Immature natural killer cell (primary cell): ENCODE data around the gene FIG4. TPM values are rescaled to one million over a fixed set of nuclear protein-coding genes. Genes with fewer than 3 reads are reported as not detected.
"Not testable (repeated sequence)": the region's sequence is repeated elsewhere in the genome, so short reads cannot be mapped to it uniquely, and the experiment has no call there.

Experiments
- DNase-seq, 3 donors: peaks; one replicate each; pipeline ENCODE4 v3.0.0; 2022; ENCODE audit warnings: mixed read lengths in 1 of 3
- H3K27ac Mint-ChIP-seq, 6 donors: one replicate each; pipeline ENCODE4 v1.8.0; 2020; ENCODE audit warnings: mixed read lengths in 6 of 6, mild to moderate bottlenecking in 5 of 6, inconsistent platforms in 4 of 6, moderate library complexity in 3 of 6
- H3K27me3 Mint-ChIP-seq, 3 donors: one replicate each; pipeline ENCODE4 v1.8.0; 2020 to 2021; ENCODE audit warnings: low read depth in 3 of 3, mild to moderate bottlenecking in 3 of 3, mixed read lengths in 3 of 3, moderate library complexity in 3 of 3, inconsistent platforms in 1 of 3
- H3K36me3 Mint-ChIP-seq, 3 donors: one replicate each; pipeline ENCODE4 v1.8.0; 2020; ENCODE audit warnings: mixed read lengths in 3 of 3, inconsistent platforms in 2 of 3, mild to moderate bottlenecking in 2 of 3
- H3K4me1 Mint-ChIP-seq, 2 donors: one replicate each; pipeline ENCODE4 v1.8.0; 2020; ENCODE audit warnings: inconsistent platforms in 2 of 2, mild to moderate bottlenecking in 2 of 2, mixed read lengths in 2 of 2, moderate library complexity in 1 of 2
- H3K4me3 Mint-ChIP-seq, 5 donors: one replicate each; pipeline ENCODE4 v1.8.0; 2020; ENCODE audit warnings: mild to moderate bottlenecking in 5 of 5, mixed read lengths in 5 of 5, inconsistent platforms in 3 of 5, moderate library complexity in 3 of 5
- H3K9me3 Mint-ChIP-seq, 6 donors: one replicate each; pipeline ENCODE4 v1.8.0; 2020; ENCODE audit warnings: mild to moderate bottlenecking in 6 of 6, mixed read lengths in 6 of 6, inconsistent platforms in 4 of 6, moderate library complexity in 3 of 6
- polyA plus RNA-seq, 3 donors: library from polyadenylated mRNA; unstranded; fragments of 300-500 nt; fragmentation: Illumina TruSeq; gene quantifications; one replicate each; pipeline ENCODE4 v1.2.3, GENCODE V29; 2021

FIG4 gene
- polyA plus RNA-seq, 3 donors from 2014 or later: 38.4 to 43.2 (median 39.7) TPM

GRCh38 chr6:109686566-109687265, 4.4 kb upstream of the FIG4 start:
- Mint-ChIP-seq H3K36me3 (peaks cover 0 to 15% (median 4%) of the 10 kb centered on the region in 3 donors), H3K4me1 (peaks cover 12 to 29% of the 10 kb centered on the region in 2 donors), H3K27me3 (peaks cover 0 to 9% (median 0%) of the 10 kb centered on the region in 3 donors), H3K27ac (no peak overlapping the region), H3K4me3 (no peak overlapping the region), H3K9me3 (no peaks in the 10 kb centered on the region)
- DNase-seq: no peak

GRCh38 chr6:109687271-109687761, 3.8 kb upstream of the FIG4 start:
- H3K36me3 Mint-ChIP-seq: peaks cover 0 to 15% (median 4%) of the 10 kb centered on the region in 3 donors
- H3K27me3 Mint-ChIP-seq: peaks cover 0 to 8% (median 0%) of the 10 kb centered on the region in 3 donors
- H3K9me3 Mint-ChIP-seq: no peaks in the 10 kb centered on the region
- no peak for DNase-seq
- H3K4me1 Mint-ChIP-seq: peaks cover 18 to 35% of the 10 kb centered on the region in 2 donors
- no peak overlapping the region for H3K4me3 Mint-ChIP-seq
- H3K27ac Mint-ChIP-seq: no peak overlapping the region

- H3K4me3 Mint-ChIP-seq: peak overlapping the region; percentile 93 to 98 (median 96)
- peaks cover 0 to 8% (median 0%) of the 10 kb centered on the region in 3 donors for H3K27me3 Mint-ChIP-seq
- peaks cover 0 to 10% (median 0%) of the 10 kb centered on the region in 3 donors for H3K36me3 Mint-ChIP-seq
These were observed 741 bp upstream of the FIG4 start for GRCh38 chr6:109690373-109690736.

GRCh38 chr6:109693111-109693510, 2.0 kb downstream of the FIG4 start:
- peak overlapping the region in 3 of 5 donors; percentile 14 to 24 (median 23) for H3K4me3 Mint-ChIP-seq
- peaks cover 21 to 48% of the 10 kb centered on the region in 2 donors for H3K4me1 Mint-ChIP-seq
- peaks cover 8 to 14% (median 14%) of the 10 kb centered on the region in 3 donors for H3K36me3 Mint-ChIP-seq
- DNase-seq: no peak
- H3K27ac Mint-ChIP-seq: no peak overlapping the region
- no peaks in the 10 kb centered on the region for H3K9me3 Mint-ChIP-seq
- peaks cover 0 to 6% (median 0%) of the 10 kb centered on the region in 3 donors for H3K27me3 Mint-ChIP-seq

More at GRCh38 chr6:109690373-109690736, 741 bp upstream of the FIG4 start:
- peaks cover 21 to 48% of the 10 kb centered on the region in 2 donors for H3K4me1 Mint-ChIP-seq
- no peaks in the 10 kb centered on the region for H3K9me3 Mint-ChIP-seq
- H3K27ac Mint-ChIP-seq: peak overlapping the region; percentile 92 to 97 (median 94)
- peak; percentile 32 to 48 (median 46) for DNase-seq

GRCh38 chr6:109695468-109695867, 4.4 kb downstream of the FIG4 start:
- Mint-ChIP-seq H3K36me3 (peaks cover 8 to 14% (median 14%) of the 10 kb centered on the region in 3 donors), H3K27me3 (peaks cover 0 to 6% (median 0%) of the 10 kb centered on the region in 3 donors), H3K27ac (no peak overlapping the region), H3K4me1 (peaks cover 18 to 26% of the 10 kb centered on the region in 2 donors), H3K9me3 (no peaks in the 10 kb centered on the region), H3K4me3 (no peak overlapping the region)
- no peak for DNase-seq

GRCh38 chr6:109696355-109696754, 5.3 kb downstream of the FIG4 start:
- no peak for DNase-seq
- Mint-ChIP-seq H3K27ac (no peak overlapping the region), H3K4me3 (no peak overlapping the region), H3K36me3 (peaks cover 8 to 14% (median 14%) of the 10 kb centered on the region in 3 donors), H3K4me1 (peaks cover 14 to 27% of the 10 kb centered on the region in 2 donors), H3K9me3 (no peaks in the 10 kb centered on the region), H3K27me3 (no peaks in the 10 kb centered on the region)

GRCh38 chr6:109701221-109701620, 10.1 kb downstream of the FIG4 start:
- Mint-ChIP-seq H3K4me3 (no peak overlapping the region), H3K27ac (peak overlapping the region in 1 of 6 donors; percentile 37), H3K9me3 (no peaks in the 10 kb centered on the region), H3K27me3 (peaks cover 0 to 2% (median 0%) of the 10 kb centered on the region in 3 donors), H3K4me1 (peaks cover 35 to 51% of the 10 kb centered on the region in 2 donors), H3K36me3 (peaks cover 4 to 9% (median 6%) of the 10 kb centered on the region in 3 donors)
- DNase-seq: no peak

- Mint-ChIP-seq H3K9me3 (no peaks in the 10 kb centered on the region), H3K27me3 (peaks cover 0 to 2% (median 0%) of the 10 kb centered on the region in 3 donors), H3K36me3 (peaks cover 0 to 7% (median 4%) of the 10 kb centered on the region in 3 donors), H3K27ac (peak overlapping the region in 1 of 6 donors; percentile 37), H3K4me3 (peak overlapping the region in 1 of 5 donors; percentile 31), H3K4me1 (peaks cover 41 to 57% of the 10 kb centered on the region in 2 donors)
- DNase-seq: no peak
These were observed 10.7 kb downstream of the FIG4 start for GRCh38 chr6:109701774-109702173.

GRCh38 chr6:109702791-109703190, 11.7 kb downstream of the FIG4 start:
- peak overlapping the region in 2 of 6 donors; percentile 25 to 34 for H3K27ac Mint-ChIP-seq
- H3K4me3 Mint-ChIP-seq: no peak overlapping the region
- H3K4me1 Mint-ChIP-seq: peaks cover 47 to 67% of the 10 kb centered on the region in 2 donors
- H3K36me3 Mint-ChIP-seq: peaks cover 0 to 3% (median 0%) of the 10 kb centered on the region in 3 donors
- H3K27me3 Mint-ChIP-seq: peaks cover 0 to 2% (median 0%) of the 10 kb centered on the region in 3 donors
- no peak for DNase-seq
- H3K9me3 Mint-ChIP-seq: no peaks in the 10 kb centered on the region

GRCh38 chr6:109705258-109705657, 14.2 kb downstream of the FIG4 start:
- Mint-ChIP-seq H3K27me3 (peaks cover 0 to 2% (median 0%) of the 10 kb centered on the region in 3 donors), H3K4me1 (peaks cover 69 to 92% of the 10 kb centered on the region in 2 donors), H3K36me3 (peaks cover 0 to 9% (median 0%) of the 10 kb centered on the region in 3 donors), H3K27ac (peak overlapping the region; percentile 68 to 92 (median 82)), H3K4me3 (peak overlapping the region; percentile 49 to 67 (median 56)), H3K9me3 (peaks cover 0 to 1% (median 0%) of the 10 kb centered on the region in 6 donors)
- DNase-seq: peak; percentile 73 to 80 (median 80)

GRCh38 chr6:109706513-109706912, 15.4 kb downstream of the FIG4 start:
- peaks cover 73 to 98% of the 10 kb centered on the region in 2 donors for H3K4me1 Mint-ChIP-seq
- H3K9me3 Mint-ChIP-seq: peaks cover 0 to 1% (median 0%) of the 10 kb centered on the region in 6 donors
- DNase-seq: peak; percentile 34 to 62 (median 52)
- peaks cover 0 to 16% (median 5%) of the 10 kb centered on the region in 3 donors for H3K36me3 Mint-ChIP-seq
- peak overlapping the region; percentile 79 to 87 (median 81) for H3K4me3 Mint-ChIP-seq
- H3K27me3 Mint-ChIP-seq: peaks cover 0 to 4% (median 0%) of the 10 kb centered on the region in 3 donors
- H3K27ac Mint-ChIP-seq: peak overlapping the region; percentile 83 to 97 (median 95)

- H3K36me3 Mint-ChIP-seq: peaks cover 0 to 21% (median 8%) of the 10 kb centered on the region in 3 donors
- H3K4me1 Mint-ChIP-seq: peaks cover 79 to 99% of the 10 kb centered on the region in 2 donors
- DNase-seq, H3K27me3 Mint-ChIP-seq, H3K9me3 Mint-ChIP-seq: not testable (repeated sequence)
- peak overlapping the region; percentile 69 to 85 (median 83) for H3K27ac Mint-ChIP-seq
- peak overlapping the region in 3 of 5 donors; percentile 14 to 31 (median 23) for H3K4me3 Mint-ChIP-seq
These were observed 17.0 kb downstream of the FIG4 start for GRCh38 chr6:109708099-109708498.

- Mint-ChIP-seq H3K9me3 (peaks cover 0 to 2% (median 0%) of the 10 kb centered on the region in 6 donors), H3K4me1 (peaks cover 41 to 53% of the 10 kb centered on the region in 2 donors), H3K27ac (peak overlapping the region in 1 of 6 donors; percentile 83), H3K27me3 (peaks cover 0 to 2% (median 0%) of the 10 kb centered on the region in 3 donors), H3K36me3 (peaks cover 5 to 42% (median 12%) of the 10 kb centered on the region in 3 donors), H3K4me3 (peak overlapping the region in 3 of 5 donors; percentile 25 to 72 (median 25))
- no peak for DNase-seq
These were observed 22.0 kb downstream of the FIG4 start for GRCh38 chr6:109713097-109713496.

GRCh38 chr6:109714166-109714565, 23.1 kb downstream of the FIG4 start:
- DNase-seq: no peak

More at GRCh38 chr6:109714166-109714565, 23.1 kb downstream of the FIG4 start:
- Mint-ChIP-seq H3K27me3 (peaks cover 0 to 2% (median 0%) of the 10 kb centered on the region in 3 donors), H3K9me3 (peaks cover 0 to 2% (median 0%) of the 10 kb centered on the region in 6 donors), H3K4me1 (peaks cover 30 to 42% of the 10 kb centered on the region in 2 donors), H3K4me3 (peak overlapping the region in 1 of 5 donors; percentile 10), H3K36me3 (peaks cover 5 to 48% (median 12%) of the 10 kb centered on the region in 3 donors), H3K27ac (peak overlapping the region in 2 of 6 donors; percentile 26 to 45)
